K562 (cell line): ENCODE data around the gene RFNG. TPM values are rescaled to one million over a fixed set of nuclear protein-coding genes. Genes with fewer than 3 reads are reported as not detected.

Source experiments
- ARID1B ChIP-seq: fragments of 450-650 bp; IDR thresholded peaks from 2 replicates; pipeline ENCODE4 v1.6.1; 2016; ENCODE audit warnings: antibody characterized with exemption, mild to moderate bottlenecking, inconsistent platforms
- ARID4B ChIP-seq: sonication (generic); formaldehyde crosslinking; IDR thresholded peaks from 2 replicates; pipeline ENCODE4 v1.8.0; 2022; ENCODE audit warnings: mild to moderate bottlenecking, missing genetic modification reagents
- BACH1 ChIP-seq: fragments of 200-800 bp; sonication (Bioruptor generic); IDR thresholded peaks from 2 replicates; pipeline ENCODE4 v1.6.1; 2016; ENCODE audit warnings: missing genetic modification characterization, missing compliant biosample characterization
- CREB3L1 ChIP-seq: fragments of 450-650 bp; IDR thresholded peaks from 2 replicates; pipeline ENCODE4 v1.6.1; 2014; ENCODE audit warnings: low read depth, mild to moderate bottlenecking, moderate library complexity, borderline replicate concordance
- DDX20 ChIP-seq: fragments of 450-650 bp; IDR thresholded peaks from 2 replicates; pipeline ENCODE4 v1.6.1; 2016; ENCODE audit warnings: missing genetic modification characterization, low read depth, mild to moderate bottlenecking, missing compliant biosample characterization, moderate library complexity
- DEAF1 ChIP-seq: fragments of 450-650 bp; formaldehyde crosslinking; IDR thresholded peaks from 2 replicates; pipeline ENCODE4 v1.4.0; 2020; ENCODE audit warnings: mild to moderate bottlenecking, moderate library complexity
- HBP1 ChIP-seq: fragments of 450-650 bp; formaldehyde crosslinking; IDR thresholded peaks from 2 replicates; pipeline ENCODE4 v1.4.0; 2022; ENCODE audit warnings: missing genetic modification characterization
- NCOA1 ChIP-seq: fragments of 450-650 bp; IDR thresholded peaks from 2 replicates; pipeline ENCODE4 v1.6.1; 2016; ENCODE audit warnings: low read depth
- SP1 ChIP-seq: sonication (generic); formaldehyde crosslinking; IDR thresholded peaks from 2 replicates; pipeline ENCODE4 v1.8.1; 2022; ENCODE audit warnings: mild to moderate bottlenecking, missing genetic modification reagents
- STAT5A ChIP-seq: IDR thresholded peaks from 2 replicates; pipeline ENCODE4 v1.6.1; 2012; ENCODE audit warnings: low read length, inconsistent platforms, borderline replicate concordance
- ZBTB33 ChIP-seq: sonication (generic); formaldehyde crosslinking; IDR thresholded peaks from 2 replicates; pipeline ENCODE4 v1.8.1; 2023; ENCODE audit warnings: mild to moderate bottlenecking, missing genetic modification reagents
- ZNF384 ChIP-seq: IDR thresholded peaks from 2 replicates; pipeline ENCODE4 v1.6.1; 2012; ENCODE audit warnings: low read depth, low read length, improper control_type of control experiment
- ZNF584 ChIP-seq: fragments of 200-800 bp; sonication (Bioruptor generic); IDR thresholded peaks from 2 replicates; pipeline ENCODE4 v1.6.1; 2016; ENCODE audit warnings: low read depth, mild to moderate bottlenecking, missing genetic modification characterization, missing compliant biosample characterization
- polyA plus RNA-seq, 8 experiments: library from polyadenylated mRNA; depleted of rRNA in 4 of 8; stranded (reverse) in 5 of 8; unstranded in 3 of 8; fragments of >200 nt; fragmentation: Nextera tagmentation in 2 of 8; fragmentation: Illumina TruSeq in 1 of 8; extraction: Ambion mirVana in 2 of 8; extraction: Trizol in 1 of 8; gene quantifications; 2 replicates each; pipeline versions ENCODE4 v1.2.1 to v1.2.3, GENCODE V29; 2011 to 2014; ENCODE audit warnings: inconsistent platforms in 1 of 8, missing spikeins in 1 of 8
- total RNA-seq, 7 experiments: library from RNA; depleted of rRNA in 6 of 7; stranded (reverse); fragments of >200 nt in 6 of 7; fragmentation: Illumina TruSeq in 2 of 7; extraction: Trizol in 2 of 7; gene quantifications; 2 replicates each; pipeline versions ENCODE4 v1.2.1 to v1.2.3, GENCODE V29; 2011 to 2021; ENCODE audit warnings: low replicate concordance in 1 of 7

RFNG gene
- total and polyA plus RNA-seq, 9 of the 15 experiments (the other 6 are each of a cell fraction or from before 2014, with no cell fraction given), result 0.32 to 32.8 (median 9.5) TPM

- TF ChIP-seq DEAF1 (CRISPR knock-in tag) (no peak), ZNF584 (CRISPR knock-in tag) (peak; percentile 3; the same call in 1 of the 2 replicates), ZNF384 (no peak), BACH1 (tag) (no peak), SP1 (CRISPR knock-in tag) (peak; percentile 73), ARID4B (CRISPR knock-in tag) (peak; percentile 67), HBP1 (CRISPR knock-in tag) (no peak), DDX20 (no peak), ARID1B (no peak), ZBTB33 (CRISPR knock-in tag) (0 out of 2 replicates have a peak, but pooled peaks have one; percentile 5), NCOA1 (peak; percentile 17; the same call in 1 of the 2 replicates), STAT5A (no peak), CREB3L1 (peak; percentile 96)
These were observed 47.5 kb upstream of the RFNG start (continued) for GRCh38 chr17:82098939-82099763.
